ENCODE results near the gene OR7G1. TPM values are rescaled to one million over a fixed set of nuclear protein-coding genes. Genes with fewer than 3 reads are reported as not detected.

OR7G1 gene
- total RNA-seq, 1 experiment from 2014 or later = not detected

DNA sequence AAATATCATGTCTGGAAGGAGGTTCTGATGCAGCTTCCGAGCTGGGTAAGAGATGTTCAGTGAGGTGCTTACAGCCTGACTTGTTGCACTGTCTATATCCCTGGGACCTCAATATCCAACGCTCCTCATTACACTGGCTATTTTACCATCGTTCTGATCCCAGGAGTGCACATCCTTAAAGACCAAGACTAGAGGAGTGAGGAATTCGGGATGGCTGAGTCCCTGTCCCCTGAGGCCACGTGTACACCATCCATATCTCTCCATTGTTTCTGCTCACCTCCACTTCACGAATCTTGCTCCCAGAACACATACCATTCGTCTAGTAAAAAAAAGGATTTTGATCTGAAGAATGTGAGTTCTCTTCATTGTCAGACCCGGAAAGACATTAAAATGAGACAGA, 8.2 kb downstream of the OR7G1 start, which contains the start of gene OR7G2:
Gene OR7G2, minus strand, starts transcription at position 101 of the 400 bp plus-strand sequence. CDS start 4,232 bp downstream, outside the sequence.
- intact Hi-C loops (cut with micrococcal nuclease) = no loop called here
- CTCF ChIA-PET = no interaction called here
- POLR2A ChIA-PET = interaction anchor here (0.6 kb wide), 1 partner anchor 56 kb away, joined by 3 read pairs; no protein-coding TSS in a partner anchor
- H3K4me1 Mint-ChIP-seq (ENCODE audit: insufficient read depth, unreplicated experiment) = no peaks in the 10 kb centered on the region
- peaks cover 21% of the 10 kb centered on the region for H3K9me3 Mint-ChIP-seq (ENCODE audit: unreplicated experiment)
- no peak within 1 kb of the TSS for H3K27ac Mint-ChIP-seq (ENCODE audit: low read depth, unreplicated experiment)
- BruUV-seq (replicated peaks) = no TSS peak
- TF ChIP-seq, protein P1, sequence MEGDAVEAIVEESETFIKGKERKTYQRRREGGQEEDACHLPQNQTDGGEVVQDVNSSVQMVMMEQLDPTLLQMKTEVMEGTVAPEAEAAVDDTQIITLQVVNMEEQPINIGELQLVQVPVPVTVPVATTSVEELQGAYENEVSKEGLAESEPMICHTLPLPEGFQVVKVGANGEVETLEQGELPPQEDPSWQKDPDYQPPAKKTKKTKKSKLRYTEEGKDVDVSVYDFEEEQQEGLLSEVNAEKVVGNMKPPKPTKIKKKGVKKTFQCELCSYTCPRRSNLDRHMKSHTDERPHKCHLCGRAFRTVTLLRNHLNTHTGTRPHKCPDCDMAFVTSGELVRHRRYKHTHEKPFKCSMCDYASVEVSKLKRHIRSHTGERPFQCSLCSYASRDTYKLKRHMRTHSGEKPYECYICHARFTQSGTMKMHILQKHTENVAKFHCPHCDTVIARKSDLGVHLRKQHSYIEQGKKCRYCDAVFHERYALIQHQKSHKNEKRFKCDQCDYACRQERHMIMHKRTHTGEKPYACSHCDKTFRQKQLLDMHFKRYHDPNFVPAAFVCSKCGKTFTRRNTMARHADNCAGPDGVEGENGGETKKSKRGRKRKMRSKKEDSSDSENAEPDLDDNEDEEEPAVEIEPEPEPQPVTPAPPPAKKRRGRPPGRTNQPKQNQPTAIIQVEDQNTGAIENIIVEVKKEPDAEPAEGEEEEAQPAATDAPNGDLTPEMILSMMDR (IDR thresholded peaks at IDR 0.05; ENCODE audit: unreplicated experiment) = no peak
- no peak within 1 kb of the TSS for H3K4me3 Mint-ChIP-seq (ENCODE audit: unreplicated experiment)
- DNase-seq (ENCODE audit: unreplicated experiment) = no peak
- H3K36me3 Mint-ChIP-seq (ENCODE audit: insufficient read depth, unreplicated experiment) = no peaks in the 10 kb centered on the region
- H3K27me3 Mint-ChIP-seq (ENCODE audit: insufficient read depth, unreplicated experiment) = no peaks in the 10 kb centered on the region

DNA sequence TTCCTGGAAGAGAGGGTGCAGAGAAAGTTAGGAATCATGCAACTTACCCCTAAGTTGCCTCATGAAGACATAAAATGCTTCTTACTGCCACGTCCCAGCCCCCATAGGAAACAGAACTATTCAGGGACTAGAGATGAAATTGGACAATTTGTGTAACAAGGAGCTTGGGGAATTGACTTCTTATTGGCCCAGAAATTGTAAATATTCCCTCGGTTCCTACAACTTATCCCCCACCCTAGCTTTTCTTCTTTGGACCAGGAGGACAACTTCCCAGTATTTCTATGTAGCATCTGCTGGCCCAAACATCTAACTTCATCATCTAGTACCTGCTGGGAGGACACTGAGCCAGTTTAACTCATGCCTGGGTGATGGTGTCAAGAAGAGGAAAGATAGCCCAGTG, 28.8 kb downstream of the OR7G1 start, which contains the start of gene OR1M1:
Gene OR1M1, plus strand, starts transcription at position 301 of the 400 bp plus-strand sequence. CDS start 6,184 bp downstream, outside the sequence.
- Mint-ChIP-seq H3K36me3 (ENCODE audit: insufficient read depth, unreplicated experiment) (no peaks in the 10 kb centered on the region), H3K4me1 (ENCODE audit: insufficient read depth, unreplicated experiment) (no peaks in the 10 kb centered on the region), H3K27me3 (ENCODE audit: insufficient read depth, unreplicated experiment) (no peaks in the 10 kb centered on the region), H3K9me3 (ENCODE audit: unreplicated experiment) (no peaks in the 10 kb centered on the region), H3K4me3 (ENCODE audit: unreplicated experiment) (no peak within 1 kb of the TSS), H3K27ac (ENCODE audit: low read depth, unreplicated experiment) (no peak within 1 kb of the TSS)
- ChIA-PET CTCF (interaction anchor here (0.6 to 1.7 kb wide), 5 partner anchors 9 to 506 kb away, joined by 3 to 8 read pairs (median 3); no protein-coding TSS in a partner anchor), POLR2A (no interaction called here)
- BruUV-seq (replicated peaks) = no TSS peak
- TF ChIP-seq, protein P1 (IDR thresholded peaks at IDR 0.05; ENCODE audit: unreplicated experiment) = no peak
- intact Hi-C loops (cut with micrococcal nuclease) = no loop called here
- no peak for DNase-seq (ENCODE audit: unreplicated experiment)

- ChIA-PET POLR2A (interaction anchor here (0.7 kb wide), 1 partner anchor 72 kb away, joined by 3 read pairs; no protein-coding TSS in a partner anchor), CTCF (interaction anchor here (0.7 to 1.8 kb wide), 2 partner anchors 425 to 1634 kb away, joined by 3 to 6 read pairs; no protein-coding TSS in a partner anchor)
- BruUV-seq (replicated peaks) = no TSS peak
- H3K4me3 Mint-ChIP-seq (ENCODE audit: unreplicated experiment) = no peak overlapping the region
- H3K9me3 Mint-ChIP-seq (ENCODE audit: unreplicated experiment) = no peaks in the 10 kb centered on the region
- no peak for DNase-seq (ENCODE audit: unreplicated experiment)
- peaks cover 14% of the 10 kb centered on the region for H3K4me1 Mint-ChIP-seq (ENCODE audit: insufficient read depth, unreplicated experiment)
- no peak overlapping the region for H3K27ac Mint-ChIP-seq (ENCODE audit: low read depth, unreplicated experiment)
- TF ChIP-seq, protein P1 (IDR thresholded peaks at IDR 0.05; ENCODE audit: unreplicated experiment) = no peak
- no peaks in the 10 kb centered on the region for H3K27me3 Mint-ChIP-seq (ENCODE audit: insufficient read depth, unreplicated experiment)
- intact Hi-C loops (cut with micrococcal nuclease) = loop anchor here (1.0 to 10.0 kb wide), 4 partner anchors 463 to 814 kb away; partner anchors contain the start of gene KANK3
- no peaks in the 10 kb centered on the region for H3K36me3 Mint-ChIP-seq (ENCODE audit: insufficient read depth, unreplicated experiment)
These were observed 36.9 kb downstream of the OR7G1 start for GRCh38 chr19:9078651-9079050.

DNA sequence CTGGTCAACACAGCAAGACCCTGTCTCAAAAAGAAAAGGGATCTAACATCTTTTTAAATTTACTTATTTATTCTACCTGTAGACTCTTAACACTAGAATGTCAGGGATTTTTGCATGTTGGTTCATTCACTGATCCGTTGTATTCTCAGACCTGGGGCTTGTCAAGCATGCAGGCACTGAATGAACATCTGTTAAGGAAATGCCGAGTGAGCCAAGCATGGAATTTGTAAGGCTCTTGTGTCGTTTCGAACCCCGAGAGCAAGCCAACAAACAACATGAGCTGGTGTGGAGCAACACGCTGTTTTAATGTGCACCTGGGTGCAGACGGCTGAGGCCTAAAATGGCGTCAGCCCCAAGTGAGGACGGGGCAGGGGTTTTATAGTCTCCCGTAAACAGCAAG, 38.7 kb downstream of the OR7G1 start:
- no peak for DNase-seq (ENCODE audit: unreplicated experiment)
- ChIA-PET CTCF (interaction anchor here (0.6 to 1.8 kb wide), 4 partner anchors 9 to 423 kb away, joined by 3 to 6 read pairs (median 4); partner anchors contain the start of gene OR1M1), POLR2A (no interaction called here)
- TF ChIP-seq, protein P1 (IDR thresholded peaks at IDR 0.05; ENCODE audit: unreplicated experiment) = no peak
- intact Hi-C loops (cut with micrococcal nuclease) = loop anchor here (10.0 kb wide), 3 partner anchors 492 to 812 kb away; partner anchors contain the start of gene KANK3
- BruUV-seq (replicated peaks) = no TSS peak
- H3K27ac Mint-ChIP-seq (ENCODE audit: low read depth, unreplicated experiment) = no peak overlapping the region
- H3K36me3 Mint-ChIP-seq (ENCODE audit: insufficient read depth, unreplicated experiment) = no peaks in the 10 kb centered on the region
- no peaks in the 10 kb centered on the region for H3K9me3 Mint-ChIP-seq (ENCODE audit: unreplicated experiment)
- no peak overlapping the region for H3K4me3 Mint-ChIP-seq (ENCODE audit: unreplicated experiment)
- no peaks in the 10 kb centered on the region for H3K27me3 Mint-ChIP-seq (ENCODE audit: insufficient read depth, unreplicated experiment)
- peaks cover 14% of the 10 kb centered on the region for H3K4me1 Mint-ChIP-seq (ENCODE audit: insufficient read depth, unreplicated experiment)
